Fibroblast of lung (primary cell): Measurements from ENCODE around the gene MSL3. TPM values are rescaled to one million over a fixed set of nuclear protein-coding genes. Genes with fewer than 3 reads are reported as not detected.

Source experiments
- DNase-seq, 2 donors: peaks; one replicate each; pipeline versions ENCODE4 v3.0.0 to v3.0.0-alpha.2; 2010; ENCODE audit warnings: low read depth in 2 of 2
- H2AFZ ChIP-seq: 2 replicates; pipeline ENCODE4 v1.5.1; 2012; ENCODE audit warnings: low read length, control low read depth, inconsistent platforms
- H3K27ac ChIP-seq: 2 replicates; pipeline ENCODE4 v1.5.1; 2011; ENCODE audit warnings: low read length, control low read depth; ENCODE audit not compliant: insufficient read depth
- H3K27me3 ChIP-seq: 2 replicates; pipeline ENCODE4 v1.5.1; 2011; ENCODE audit warnings: mild to moderate bottlenecking, low read length; ENCODE audit not compliant: control insufficient read depth, insufficient read depth
- H3K36me3 ChIP-seq: 2 replicates; pipeline ENCODE4 v1.5.1; 2011; ENCODE audit warnings: low read length; ENCODE audit not compliant: control insufficient read depth, insufficient read depth
- H3K4me1 ChIP-seq: 2 replicates; pipeline ENCODE4 v1.5.1; 2011; ENCODE audit warnings: low read length; ENCODE audit not compliant: control insufficient read depth, insufficient read depth; ENCODE audit errors: extremely low read depth
- H3K4me2 ChIP-seq: 2 replicates; pipeline ENCODE4 v1.5.1; 2011; ENCODE audit warnings: low read length, control low read depth; ENCODE audit not compliant: insufficient read depth; ENCODE audit errors: extremely low read depth
- H3K4me3 ChIP-seq, 4 experiments: fragments of 200-600 bp in 1 of 4; sonication (generic) in 1 of 4; replicated peaks in 1 of 4; 2 replicates each; pipeline ENCODE4 v1.5.1; 2011 to 2016; ENCODE audit warnings: low read length in 4 of 4, low read depth in 3 of 4, mild to moderate bottlenecking in 3 of 4, control low read depth in 2 of 4, inconsistent platforms in 1 of 4, mixed read lengths in 1 of 4; ENCODE audit not compliant: insufficient read depth in 1 of 4; ENCODE audit errors: control extremely low read depth in 1 of 4
- H3K79me2 ChIP-seq: 2 replicates; pipeline ENCODE4 v1.5.1; 2012; ENCODE audit warnings: mild to moderate bottlenecking, low read length, inconsistent platforms; ENCODE audit not compliant: control insufficient read depth, insufficient read depth
- H3K9ac ChIP-seq: 2 replicates; pipeline ENCODE4 v1.5.1; 2011; ENCODE audit warnings: mild to moderate bottlenecking, low read length, control low read depth; ENCODE audit not compliant: insufficient read depth
- H3K9me3 ChIP-seq: 2 replicates; pipeline ENCODE4 v1.5.1; 2012; ENCODE audit warnings: low read depth, low read length; ENCODE audit not compliant: control insufficient read depth, insufficient read depth
- H4K20me1 ChIP-seq: 2 replicates; pipeline ENCODE4 v1.5.1; 2011; ENCODE audit warnings: low read length; ENCODE audit not compliant: control insufficient read depth, insufficient read depth; ENCODE audit errors: extremely low read depth
- CTCF ChIP-seq, 2 donors: IDR thresholded peaks in 1 of 2; conservative IDR thresholded peaks in 1 of 2; 1 replicate in 1 of 2; 2 replicates in 1 of 2; pipeline ENCODE4 v1.5.1; 2011 to 2012; ENCODE audit warnings: low read length in 2 of 2, control low read depth in 1 of 2, inconsistent platforms in 1 of 2, low read depth in 1 of 2, mild to moderate bottlenecking in 1 of 2
- EZH2 ChIP-seq: IDR thresholded peaks from 2 replicates; pipeline ENCODE4 v1.5.1; 2012; ENCODE audit warnings: low read length, control low read depth, mild to moderate bottlenecking; ENCODE audit errors: missing control alignments
- polyA plus RNA-seq, 2 donors: library from polyadenylated mRNA; depleted of rRNA in 1 of 2; stranded (reverse) in 1 of 2; unstranded in 1 of 2; fragments of >200 nt; gene quantifications; 2 replicates each; pipeline ENCODE4 v1.2.1, GENCODE V29; 2011 to 2012; ENCODE audit warnings: missing spikeins in 1 of 2
- total RNA-seq: library from RNA; depleted of rRNA; stranded (reverse); fragments of >200 nt; gene quantifications from 2 replicates; pipeline ENCODE4 v1.2.1, GENCODE V29; 2014

MSL3 gene
- total and polyA plus RNA-seq, 2 donors (not counting 1 experiment from before 2014, with no cell fraction given): 16.8 to 24.6 TPM

DNA sequence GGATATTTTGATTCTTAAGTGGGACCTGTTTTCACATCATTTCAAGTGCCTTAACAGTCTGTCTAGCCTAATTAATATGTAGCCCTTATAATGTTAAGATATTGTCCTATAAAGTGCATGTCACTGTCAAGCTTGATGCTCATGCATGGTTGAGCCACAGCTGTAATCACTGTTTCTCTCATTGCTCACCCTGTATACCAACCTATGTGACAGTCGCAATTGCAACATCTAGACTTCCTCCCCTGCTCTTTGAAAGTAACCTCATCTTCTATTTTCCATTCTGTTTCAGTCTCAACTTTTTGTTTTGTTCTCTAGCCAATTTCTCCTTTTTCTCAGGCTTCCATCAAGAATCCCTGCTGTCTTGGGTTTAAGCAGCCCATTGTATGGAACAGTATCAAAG is 24.4 kb upstream of the MSL3 start:
- Histone ChIP-seq H4K20me1 (no peaks in the 10 kb centered on the region), H3K4me3 (no peak overlapping the region), H3K9me3 (no peaks in the 10 kb centered on the region), H2AFZ (no peak overlapping the region), H3K4me1 (no peaks in the 10 kb centered on the region), H3K27ac (no peak overlapping the region), H3K4me2 (no peak overlapping the region), H3K9ac (no peak overlapping the region), H3K36me3 (no peaks in the 10 kb centered on the region), H3K27me3 (peaks cover 4% of the 10 kb centered on the region), H3K79me2 (no peaks in the 10 kb centered on the region)
- no peak for DNase-seq
- TF ChIP-seq EZH2 (no peak), CTCF (conservative IDR thresholded peaks at IDR 0.05 in 1 of 2, IDR thresholded peaks at IDR 0.05 in 1 of 2; ENCODE audit: low read depth in 1 of 2, low read length in 2 of 2) (no peak)

DNA sequence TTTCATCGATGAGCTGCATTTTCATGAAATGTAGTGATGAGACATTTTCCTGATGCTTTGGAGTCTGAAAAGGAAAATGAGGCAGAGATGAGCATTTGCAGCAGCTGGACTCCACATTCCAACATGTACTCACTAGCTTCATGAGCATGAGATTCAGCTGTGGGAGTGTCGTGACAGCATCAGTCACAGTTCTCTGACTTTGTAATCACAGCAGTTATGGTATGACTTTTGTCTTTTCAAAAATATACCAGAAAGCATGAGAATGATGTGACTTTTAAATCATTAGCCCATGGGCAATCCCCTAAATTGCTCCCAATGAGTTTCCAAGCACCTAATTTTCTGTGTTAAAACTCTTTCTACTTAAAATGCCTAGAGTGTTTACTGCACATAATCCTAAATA is 18.3 kb upstream of the MSL3 start:
- H3K4me1 ChIP-seq: no peaks in the 10 kb centered on the region
- peaks cover 2% of the 10 kb centered on the region for H3K27me3 ChIP-seq
- H3K9ac ChIP-seq: no peak overlapping the region

GRCh38 chrX:11740794-11741193 is 17.2 kb upstream of the MSL3 start:
- no peaks in the 10 kb centered on the region for H4K20me1 ChIP-seq
- no peak overlapping the region for H3K4me2 ChIP-seq
- no peaks in the 10 kb centered on the region for H3K79me2 ChIP-seq
- H3K27me3 ChIP-seq: no peaks in the 10 kb centered on the region
- H3K27ac ChIP-seq: no peak overlapping the region
- H2AFZ ChIP-seq: no peak overlapping the region
- H3K4me3 ChIP-seq: no peak overlapping the region
- H3K36me3 ChIP-seq: no peaks in the 10 kb centered on the region
- no peak for TF ChIP-seq EZH2
- TF ChIP-seq CTCF (conservative IDR thresholded peaks at IDR 0.05 in 1 of 2, IDR thresholded peaks at IDR 0.05 in 1 of 2; ENCODE audit: low read depth in 1 of 2, low read length in 2 of 2): no peak
- H3K9ac ChIP-seq: no peak overlapping the region
- H3K4me1 ChIP-seq: no peaks in the 10 kb centered on the region
- no peak for DNase-seq
- H3K9me3 ChIP-seq: no peaks in the 10 kb centered on the region

More for the DNA sequence above, 18.3 kb upstream of the MSL3 start:
- Histone ChIP-seq H3K4me2 (no peak overlapping the region), H2AFZ (no peak overlapping the region), H3K79me2 (no peaks in the 10 kb centered on the region), H3K36me3 (no peaks in the 10 kb centered on the region), H3K9me3 (no peaks in the 10 kb centered on the region), H4K20me1 (no peaks in the 10 kb centered on the region), H3K27ac (no peak overlapping the region), H3K4me3 (no peak overlapping the region)
- TF ChIP-seq CTCF (conservative IDR thresholded peaks at IDR 0.05 in 1 of 2, IDR thresholded peaks at IDR 0.05 in 1 of 2; ENCODE audit: low read depth in 1 of 2, low read length in 2 of 2): no peak
- no peak for TF ChIP-seq EZH2
- no peak for DNase-seq
